AG08395 (cell line): ENCODE measurements around the gene ANKLE2.
"Not testable (repeated sequence)": the region's sequence is repeated elsewhere in the genome, so short reads cannot be mapped to it uniquely, and the experiment has no call there.

Source experiments
- DNase-seq: peaks from one replicate; pipeline ENCODE4 v3.0.0; 2012; ENCODE audit warnings: mixed read lengths, low spot score

The ANKLE2 gene

DNA sequence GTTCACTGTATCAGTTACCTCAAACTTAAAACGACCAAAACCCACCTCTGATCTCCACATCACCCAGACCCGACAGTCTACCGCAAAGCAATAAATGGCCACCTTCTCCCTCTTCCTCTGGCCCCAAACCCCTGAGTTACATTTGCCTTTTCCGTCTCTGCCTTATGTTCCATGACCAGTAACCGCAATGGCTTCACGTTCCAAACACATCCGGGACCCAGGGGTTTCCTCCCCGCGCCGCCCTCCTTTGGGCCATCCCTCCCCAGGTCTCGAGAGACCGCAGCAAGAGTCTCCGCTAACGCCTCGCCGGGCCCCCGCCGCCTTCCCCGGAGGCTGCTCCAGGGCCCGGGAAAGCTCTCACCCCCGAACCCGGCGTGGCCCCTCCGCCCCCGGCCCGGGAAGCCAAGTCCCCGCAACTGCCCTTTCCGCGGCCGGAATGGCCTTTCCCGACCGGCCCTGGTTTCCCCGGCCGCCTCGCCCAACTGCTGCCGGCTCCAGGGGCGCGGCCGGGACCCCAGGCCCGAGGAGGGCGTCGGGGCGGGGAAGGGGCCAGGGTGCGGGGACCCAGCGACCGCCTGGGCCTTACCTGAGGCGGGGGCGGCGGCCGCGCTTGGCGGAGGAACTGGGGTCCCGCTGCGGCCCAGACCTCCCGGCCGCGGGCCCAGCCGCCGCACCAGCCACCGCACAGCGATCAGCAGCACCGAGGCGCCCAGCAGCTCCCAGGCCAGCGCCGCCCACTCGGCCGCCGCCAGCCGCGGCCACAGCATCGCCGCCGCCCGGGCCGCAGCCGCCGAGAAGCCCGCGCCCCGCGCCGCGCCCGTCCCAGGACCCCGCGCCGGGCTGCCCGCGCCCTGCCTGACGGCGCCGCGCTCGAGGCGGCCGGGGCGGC, at the start of gene ANKLE2:
Gene ANKLE2, minus strand, starts transcription at position 801 of the 889 bp plus-strand sequence. Its CDS starts 34 bp downstream, at position 767.
- peak; percentile 74 for DNase-seq

DNA sequence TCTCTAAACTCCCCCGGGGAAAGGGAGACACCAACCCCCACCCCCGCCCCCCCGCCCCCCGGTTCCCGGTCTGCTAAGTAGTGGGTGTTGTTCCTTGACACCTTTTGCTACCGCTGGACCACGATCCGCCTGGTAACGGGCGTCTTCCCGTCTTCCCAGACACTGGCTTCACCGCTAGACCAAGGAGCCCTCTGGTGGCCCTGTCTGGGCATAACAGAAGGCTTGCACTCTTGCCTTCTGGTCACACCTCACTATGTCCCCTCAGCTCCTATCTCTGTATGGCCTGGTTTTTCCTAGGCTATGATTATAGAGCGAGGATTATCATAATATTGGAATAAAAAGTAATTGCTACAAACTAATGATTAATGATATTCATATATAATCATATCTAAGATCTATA, 47.8 kb upstream of the ANKLE2 start:
- not testable (repeated sequence) for DNase-seq

DNA sequence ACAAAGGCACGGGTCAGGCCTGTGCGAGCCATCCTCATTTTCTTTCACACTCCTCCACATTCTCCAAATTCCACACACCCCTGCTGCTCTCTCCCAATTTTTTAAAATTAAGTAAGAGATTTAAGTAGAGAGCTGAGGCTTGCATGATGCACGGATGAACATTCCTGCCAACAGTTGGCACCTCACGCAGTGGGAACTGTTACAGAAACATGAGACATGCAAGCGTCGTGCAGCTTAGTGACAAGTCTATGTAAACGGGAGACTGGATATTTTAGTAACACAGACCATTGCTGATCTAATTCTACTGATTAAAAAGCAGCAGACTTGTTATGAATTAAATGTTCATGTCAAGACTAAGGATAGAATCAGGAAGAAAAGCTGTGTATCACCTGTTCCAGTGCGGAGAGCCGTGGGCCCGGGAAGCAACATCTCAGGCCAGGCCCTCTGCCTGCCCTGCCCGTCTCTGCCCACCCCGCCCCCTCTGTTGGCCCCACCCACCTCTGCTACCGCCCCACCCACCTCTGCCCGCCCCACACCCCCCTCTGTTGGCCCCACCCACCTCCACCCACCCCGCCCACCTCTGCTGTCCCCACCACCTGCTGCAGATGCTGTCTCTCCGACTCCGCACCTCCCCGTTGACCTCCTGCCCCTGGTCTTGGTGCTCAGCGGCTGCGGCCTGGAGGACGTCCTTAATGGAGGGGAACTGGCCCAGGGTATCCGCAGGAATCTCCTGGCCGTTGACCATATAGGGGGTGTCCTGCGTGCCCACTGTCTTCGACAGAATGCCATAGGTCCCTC, 45.9 kb upstream of the ANKLE2 start:
- DNase-seq: peak; percentile 38

DNA sequence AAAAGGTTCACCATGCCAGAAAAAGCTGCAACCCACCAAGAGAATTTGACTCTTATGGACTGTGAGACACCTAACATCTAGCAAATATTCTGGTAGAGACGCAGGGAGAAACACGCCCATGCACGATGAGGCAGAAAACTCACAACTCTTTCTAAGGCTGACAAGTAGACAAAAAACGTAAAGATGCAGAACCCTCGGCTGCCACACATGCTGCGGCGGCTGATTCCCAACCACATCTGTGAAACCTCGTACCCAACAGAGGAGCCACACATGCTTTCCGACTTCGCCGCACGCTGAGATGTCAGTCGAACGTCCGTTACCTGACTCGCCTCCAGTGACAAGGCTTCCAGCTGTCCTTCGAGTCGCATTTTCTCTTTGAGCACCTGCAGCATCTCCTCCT, 45.2 kb upstream of the ANKLE2 start:
- DNase-seq: no peak

DNA sequence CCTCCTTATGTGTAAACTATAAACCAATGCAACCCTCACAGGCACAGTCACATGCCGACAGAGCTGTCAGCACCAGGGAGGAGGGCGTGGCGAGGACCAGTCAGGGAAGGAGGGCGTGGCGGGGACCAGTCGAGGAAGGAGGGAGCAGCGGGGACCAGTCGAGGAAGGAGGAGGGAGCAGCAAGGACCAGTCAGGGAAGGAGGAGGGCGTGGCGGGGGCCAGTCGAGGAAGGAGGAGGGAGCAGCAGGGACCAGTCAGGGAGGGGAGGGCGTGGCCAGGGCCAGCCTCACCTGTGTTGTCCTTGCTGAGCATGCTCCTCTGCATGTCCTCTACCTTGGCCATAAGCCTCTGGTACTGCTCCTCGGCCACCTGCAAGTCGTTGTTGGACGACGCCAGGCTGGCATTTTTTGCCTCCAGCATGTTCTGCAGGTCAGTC, 42.8 kb upstream of the ANKLE2 start:
- no peak for DNase-seq

DNA sequence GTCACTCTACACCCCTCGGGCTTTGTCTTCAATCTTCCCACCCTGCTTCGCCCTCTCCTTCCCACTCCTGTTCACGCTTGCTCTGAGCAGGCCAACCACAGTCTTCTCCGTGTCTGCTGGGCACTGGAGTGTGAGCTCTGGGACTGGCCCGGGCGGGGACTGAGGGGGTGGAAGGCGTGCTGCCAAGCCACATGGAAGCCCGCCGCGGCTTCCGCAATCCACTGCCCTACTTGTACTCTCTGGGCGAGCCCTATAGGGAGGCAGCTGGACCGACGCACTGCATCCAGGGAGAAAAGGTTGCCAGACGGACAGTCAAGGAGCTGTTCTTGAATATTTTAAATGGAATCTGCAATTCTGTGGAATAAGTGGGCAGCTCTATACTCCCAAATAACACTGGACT, 42.3 kb upstream of the ANKLE2 start:
- peak; percentile 60 for DNase-seq

DNA sequence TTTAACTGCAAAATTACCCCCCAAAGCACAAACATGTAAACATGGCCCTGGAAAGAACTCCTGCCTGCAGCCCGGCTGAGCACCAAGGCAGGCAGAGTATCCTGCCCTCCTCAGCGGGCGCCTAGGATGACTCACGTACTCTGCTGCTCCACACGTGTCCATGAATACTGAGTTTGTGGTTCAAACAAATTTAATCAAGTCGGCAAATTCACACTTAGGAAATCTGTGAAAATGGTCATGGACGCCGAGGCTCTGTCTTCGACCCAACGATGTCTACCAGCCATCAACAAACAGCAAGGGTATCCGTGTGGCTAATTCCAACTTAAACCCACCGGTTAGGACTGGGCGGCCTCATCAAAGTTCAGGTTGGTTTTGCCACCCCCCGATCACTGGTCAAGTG, 41.5 kb upstream of the ANKLE2 start:
- DNase-seq: no peak

DNA sequence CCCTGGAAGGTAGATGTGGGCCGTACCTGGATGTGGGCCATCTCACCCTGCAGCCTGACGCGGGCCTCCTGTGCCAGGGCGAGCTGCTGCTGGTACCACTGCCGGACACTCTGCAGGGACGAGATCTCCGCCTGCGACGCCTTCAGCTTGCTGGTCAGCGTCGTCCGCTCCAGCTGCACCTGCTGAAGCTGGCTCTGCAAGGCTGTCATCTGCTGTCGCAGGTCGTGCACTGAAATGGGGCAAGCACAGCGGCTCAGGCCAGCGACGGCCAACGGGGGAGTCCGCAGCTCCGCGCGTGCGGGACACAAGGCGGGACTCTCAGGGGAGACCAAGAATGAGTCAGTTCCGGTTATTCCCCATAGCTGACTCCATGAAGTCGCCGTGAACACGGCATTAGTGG, 40.1 kb upstream of the ANKLE2 start:
- DNase-seq: no peak

DNA sequence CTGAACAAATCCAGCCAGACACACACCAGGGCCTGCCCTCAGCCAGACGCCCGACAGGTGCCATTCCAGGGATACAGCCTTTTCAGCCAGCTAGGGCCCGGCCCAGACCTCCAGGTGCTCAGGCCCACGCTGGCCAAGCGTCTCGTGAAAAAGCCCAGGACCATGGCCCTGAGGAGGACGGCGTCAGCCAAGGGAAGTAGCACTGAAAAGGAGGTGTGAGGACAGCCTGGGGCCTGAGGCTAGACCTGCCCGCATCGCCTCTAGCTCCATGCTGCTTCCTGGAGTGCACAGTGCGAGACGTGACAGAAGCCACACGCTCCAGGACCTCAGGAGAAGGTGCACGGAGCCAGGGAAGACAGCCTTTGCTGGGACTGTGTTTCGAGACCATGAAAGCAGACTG, 37.2 kb upstream of the ANKLE2 start:
- DNase-seq: no peak

DNA sequence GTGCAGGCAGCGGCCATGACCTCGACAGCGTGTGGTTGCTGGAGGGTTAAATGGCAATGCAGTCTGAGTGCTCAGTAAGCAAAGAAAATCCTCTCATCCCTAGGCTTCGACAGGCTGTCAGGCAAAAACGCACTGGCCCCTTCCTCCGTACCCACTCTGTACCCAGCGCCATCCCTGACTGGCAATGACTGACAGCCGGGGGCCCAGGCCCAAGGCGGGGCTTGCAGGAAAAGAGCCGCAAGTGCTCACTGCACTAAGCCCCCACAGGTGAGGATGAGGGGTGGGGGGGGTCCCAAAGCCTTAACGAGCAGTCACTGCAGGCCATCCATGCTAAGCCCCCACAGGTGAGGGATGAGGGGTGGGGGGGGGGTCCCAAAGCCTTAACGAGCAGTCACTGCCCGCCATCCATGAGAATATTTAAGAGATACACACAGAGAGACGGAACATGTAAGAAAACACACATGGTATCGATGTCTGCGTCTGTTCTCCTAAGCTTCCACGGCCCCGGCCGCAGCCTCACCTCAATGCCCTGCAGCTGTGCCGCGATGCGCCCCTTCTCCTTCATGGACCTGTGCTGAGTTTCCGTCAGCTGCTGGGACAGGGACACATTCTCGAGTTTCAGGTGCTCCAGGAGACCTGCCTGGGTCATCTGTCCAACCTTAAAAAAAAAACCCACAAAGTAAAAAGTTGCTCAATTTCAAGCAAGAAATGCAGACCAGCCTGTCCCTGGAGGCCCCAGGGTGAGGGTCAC, 36.4 kb upstream of the ANKLE2 start:
- no peak for DNase-seq

DNA sequence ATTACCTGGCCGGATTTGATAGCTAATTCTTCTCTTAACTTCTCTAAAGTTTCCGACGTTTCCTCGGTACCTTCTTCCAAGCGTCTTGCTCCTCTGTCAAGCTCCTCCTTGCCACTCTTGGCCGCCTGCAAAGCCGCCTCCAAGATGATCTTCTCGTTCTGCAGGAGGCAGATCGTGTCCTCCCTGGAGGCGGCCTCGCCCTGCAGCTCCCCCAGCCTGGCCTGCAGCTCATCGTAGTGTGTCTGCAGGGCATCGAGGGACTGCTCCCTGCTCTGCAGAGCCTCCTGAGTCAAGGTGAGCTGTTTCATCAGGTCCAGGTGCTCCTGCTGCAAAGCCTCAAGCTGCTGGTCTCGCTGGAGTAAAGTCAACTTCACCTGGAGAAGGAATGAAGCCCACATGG, 34.2 kb upstream of the ANKLE2 start:
- no peak for DNase-seq

DNA sequence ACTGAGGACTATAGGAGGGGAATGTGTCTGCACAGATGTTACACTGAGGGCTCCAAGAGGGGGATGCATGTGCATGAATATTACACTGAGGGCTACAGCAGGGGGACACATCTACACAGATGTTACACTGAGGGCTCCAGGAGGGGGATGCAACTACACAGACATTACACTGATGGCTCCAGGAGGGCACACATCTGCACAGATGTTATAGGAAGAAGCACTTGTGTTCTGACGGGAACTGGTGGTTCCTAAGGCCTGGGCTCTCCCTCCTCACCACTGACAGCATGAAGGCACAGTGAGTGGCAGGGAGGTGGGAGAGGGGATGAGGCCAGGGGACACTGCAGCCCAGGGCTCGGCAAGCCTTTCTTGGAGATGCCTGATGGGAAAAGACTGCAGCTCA, 30.3 kb upstream of the ANKLE2 start:
- DNase-seq: not testable (repeated sequence)

DNA sequence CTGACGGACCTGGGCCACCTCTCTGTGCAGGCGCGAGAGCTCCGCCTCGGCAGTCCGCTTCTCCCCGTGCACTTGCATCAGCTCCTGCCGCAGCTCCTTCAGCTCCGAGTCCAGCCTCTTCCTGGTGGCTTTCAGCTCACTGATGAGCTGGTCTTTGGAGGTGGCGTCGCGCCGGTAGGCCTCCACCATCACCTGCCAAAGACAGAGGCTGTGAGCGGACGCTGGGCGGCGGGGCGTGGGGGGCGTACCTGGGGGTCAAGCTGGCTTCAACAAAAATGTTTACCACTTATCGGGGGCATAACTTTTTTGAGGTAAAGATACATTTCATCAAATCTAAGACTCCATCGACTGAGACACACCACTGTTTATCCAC, 27.5 kb upstream of the ANKLE2 start:
- DNase-seq: no peak

DNA sequence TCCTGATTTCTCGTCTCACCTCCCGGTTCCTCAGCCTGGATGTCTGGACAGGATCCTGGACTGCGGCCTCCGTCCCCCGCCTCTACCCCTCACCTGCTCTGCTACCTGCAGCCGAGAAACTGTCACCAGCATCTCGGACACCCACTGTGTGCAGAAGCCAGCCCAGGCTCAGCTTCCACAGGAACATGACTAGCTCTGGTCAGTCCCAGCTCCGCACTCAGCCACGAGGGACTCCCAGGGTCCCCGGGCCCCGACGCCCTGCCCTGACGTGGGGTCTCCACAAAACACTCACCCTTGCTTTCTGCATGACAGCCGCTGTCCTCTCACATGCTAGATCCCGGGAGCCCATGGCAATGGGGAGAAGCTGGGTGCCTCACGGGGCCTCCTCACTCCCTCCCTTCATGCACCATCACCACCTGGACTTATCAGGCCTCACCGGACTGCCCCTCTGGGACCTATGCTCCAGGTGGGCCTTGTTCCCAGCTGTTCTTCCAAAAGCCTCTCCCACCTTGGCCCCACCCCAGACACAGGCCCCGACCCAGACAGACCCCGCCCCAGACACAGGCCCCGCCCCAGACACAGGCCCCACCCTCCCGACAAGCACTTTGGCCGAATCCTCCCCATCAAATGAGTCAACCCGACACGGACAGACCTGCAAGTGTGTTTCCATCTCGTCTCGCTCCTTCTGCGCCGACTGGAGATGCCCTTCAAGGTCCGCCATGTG, 26.9 kb upstream of the ANKLE2 start:
- DNase-seq: peak; percentile 33

DNA sequence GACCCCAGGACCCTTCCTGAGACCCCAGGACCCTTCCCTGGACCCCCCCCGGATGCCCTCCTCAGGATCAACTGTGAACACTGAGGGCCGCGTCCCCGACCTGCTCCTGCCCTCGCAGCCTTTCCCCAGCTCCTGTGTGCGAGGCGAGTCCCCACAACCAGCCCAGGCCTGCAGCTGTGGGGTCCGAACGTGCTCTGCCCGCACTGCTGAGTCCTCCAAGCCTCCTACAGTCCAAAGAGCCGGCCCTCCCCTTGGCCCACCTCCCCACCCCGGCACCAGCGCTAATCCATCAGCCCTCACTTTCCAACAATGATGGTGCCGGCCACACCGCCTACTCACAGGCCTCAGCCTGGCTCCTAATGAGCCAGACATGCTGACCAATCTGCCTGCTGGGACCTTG, 26.2 kb upstream of the ANKLE2 start:
- DNase-seq: no peak

DNA sequence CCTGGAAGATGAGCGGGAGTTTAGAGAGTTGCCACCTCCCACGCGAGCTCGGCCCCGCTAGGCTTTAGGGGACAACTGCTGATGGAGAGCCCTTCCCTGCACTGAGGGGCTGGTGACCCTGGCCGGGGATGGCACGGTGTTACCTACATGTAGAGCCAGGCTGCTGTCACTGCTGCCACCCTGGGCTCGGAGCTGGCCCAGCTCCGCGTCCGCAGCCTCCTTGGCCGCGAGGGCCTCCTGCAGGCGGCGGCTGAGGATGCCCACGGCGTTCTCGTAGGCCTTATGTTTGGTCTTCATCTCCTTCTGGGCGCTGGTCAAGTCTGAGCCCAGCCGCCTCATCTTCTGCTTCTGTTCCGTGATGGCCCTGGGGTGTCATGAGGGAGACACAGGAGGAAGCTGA, 24.6 kb upstream of the ANKLE2 start:
- no peak for DNase-seq

DNA sequence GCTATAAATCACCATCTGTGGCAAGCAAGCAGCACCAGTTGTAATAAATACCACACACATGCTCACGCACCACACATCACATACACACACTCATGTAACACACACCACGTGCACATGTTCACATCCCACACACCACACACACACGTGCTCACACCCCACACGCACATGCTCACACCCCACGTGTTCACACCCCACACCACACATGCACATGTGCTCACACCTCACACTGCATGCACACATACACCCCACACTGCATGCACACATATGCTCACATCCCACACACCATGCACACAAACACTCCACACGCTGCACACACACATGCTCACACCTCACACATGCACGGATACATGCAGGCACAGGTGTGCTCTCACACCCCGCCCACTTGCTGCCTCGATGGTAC, 22.9 kb upstream of the ANKLE2 start:
- no peak for DNase-seq

DNA sequence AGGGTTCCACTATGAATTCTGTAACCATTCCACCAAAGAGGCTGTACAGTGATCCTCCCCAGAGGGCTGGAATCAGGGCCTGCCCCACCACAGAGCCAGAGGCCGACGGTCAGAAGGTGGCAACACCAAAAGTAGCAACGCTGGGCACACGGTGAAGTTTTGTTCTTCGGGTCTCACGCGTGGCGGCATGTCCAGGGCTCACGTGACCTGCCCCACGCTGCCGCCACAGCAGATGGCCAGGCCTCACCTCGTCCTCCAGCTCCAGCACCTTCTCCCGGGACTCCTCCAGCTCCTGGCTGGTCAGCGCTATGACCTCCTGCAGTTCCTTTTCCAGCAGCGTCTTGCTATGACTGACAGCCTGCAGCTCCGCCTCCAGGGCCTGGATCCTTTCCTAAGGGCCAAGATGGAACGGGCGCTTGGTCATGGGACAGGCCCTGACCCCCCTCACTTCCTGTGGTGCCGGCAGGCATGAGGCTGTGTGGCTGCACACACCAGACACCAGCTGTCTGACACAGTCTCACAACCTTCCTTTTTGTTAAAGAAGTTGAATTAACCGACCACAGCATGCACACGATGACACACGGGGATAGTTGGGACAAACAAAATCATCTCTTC, 22.4 kb upstream of the ANKLE2 start:
- no peak for DNase-seq

DNA sequence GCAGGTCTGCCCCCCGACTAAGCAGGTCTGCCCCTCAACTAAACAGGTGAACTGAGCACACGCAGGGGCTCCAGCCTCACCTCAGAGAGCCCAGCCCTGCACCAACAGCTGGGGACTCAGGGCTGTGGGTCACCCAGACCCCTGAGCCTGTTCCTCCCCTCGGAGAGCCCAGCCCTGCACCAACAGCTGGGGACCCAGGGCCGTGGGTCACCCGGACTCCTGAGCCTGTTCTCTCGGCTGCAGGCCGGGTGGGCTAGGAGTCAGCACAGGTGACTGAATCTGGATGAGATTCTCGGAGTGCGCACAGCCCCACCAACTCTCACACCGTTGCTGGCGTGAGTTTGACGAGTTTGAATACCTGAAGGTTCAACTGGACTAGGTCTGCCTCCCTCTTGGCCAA, 20.3 kb upstream of the ANKLE2 start:
- DNase-seq: no peak

DNA sequence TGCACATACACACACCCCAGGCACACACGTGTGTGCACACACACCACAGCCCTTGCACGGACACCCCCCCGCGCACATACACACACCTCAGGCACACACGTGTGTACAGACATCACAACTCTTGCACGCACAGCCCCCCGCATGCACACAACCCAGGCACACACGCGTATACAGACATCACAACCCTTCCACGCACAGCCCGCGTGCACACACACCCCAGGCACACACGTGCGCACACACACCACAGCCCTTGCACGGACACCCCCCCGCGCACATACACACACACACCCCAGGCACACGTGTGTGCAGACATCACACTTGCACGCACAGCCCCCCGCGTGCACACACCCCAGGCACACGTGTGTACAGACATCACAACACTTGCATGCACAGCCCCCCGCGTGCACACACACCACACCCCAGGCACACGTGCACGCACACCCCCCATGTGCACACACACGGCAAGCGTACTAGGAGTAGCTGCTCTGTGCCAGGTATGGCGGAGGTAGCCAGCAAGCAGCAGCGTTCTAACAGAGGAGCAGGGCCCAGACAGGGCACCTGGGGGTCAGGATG, 18.2 kb upstream of the ANKLE2 start:
- DNase-seq: no peak

DNA sequence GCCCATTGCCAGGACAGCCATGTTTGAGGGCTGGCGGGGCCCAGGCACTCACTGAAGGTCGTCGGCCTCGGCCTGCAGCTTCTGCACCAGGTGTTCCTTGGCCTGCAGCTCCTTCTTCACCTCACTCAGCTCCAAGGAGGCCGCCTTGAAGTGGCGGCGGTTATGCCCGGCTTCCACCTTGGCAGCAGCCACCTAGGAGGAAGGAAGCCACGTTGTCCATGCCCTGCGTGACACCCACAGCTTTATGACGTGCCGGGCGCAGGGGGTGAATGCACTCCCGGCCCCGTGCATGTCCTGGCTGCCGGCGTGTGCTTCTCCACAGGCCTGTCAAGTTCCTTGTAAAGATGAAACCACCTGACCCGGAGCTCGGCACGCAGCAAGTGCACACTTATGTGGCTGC, 16.0 kb upstream of the ANKLE2 start:
- DNase-seq: no peak
